Measurements from ENCODE around the gene TCEAL9.
A peak's percentile ranks its signal among the peaks of the same experiment; 100 is the strongest.

The TCEAL9 gene

GRCh38 chrX:103344606-103345005 is 11.7 kb upstream of the TCEAL9 start:
- DNase-seq, result no peak
- no peaks in the 10 kb centered on the region for H3K27me3 ChIP-seq (ENCODE audit: insufficient read depth, low read length)
- no peak overlapping the region for H4K12ac ChIP-seq (ENCODE audit: low read depth, low read length)
- H3K4ac ChIP-seq (ENCODE audit: low read depth, low read length), result no peak overlapping the region
- H2BK120ac ChIP-seq (ENCODE audit: insufficient read depth, low read length, poor library complexity), result no peak overlapping the region
- H4K8ac ChIP-seq (ENCODE audit: low read depth, low read length), result no peak overlapping the region
- no peak overlapping the region for H3K18ac ChIP-seq (ENCODE audit: low read length)
- H3K79me2 ChIP-seq (ENCODE audit: control insufficient read depth, insufficient read depth, low read length, poor library complexity), result no peaks in the 10 kb centered on the region
- no peak overlapping the region for H3K14ac ChIP-seq (ENCODE audit: low read length)
- no peak overlapping the region for H3K9ac ChIP-seq (ENCODE audit: low read length)
- H2AK5ac ChIP-seq (ENCODE audit: low read length), result no peak overlapping the region
- H3K4me2 ChIP-seq (ENCODE audit: low read length), result no peak overlapping the region
- no peaks in the 10 kb centered on the region for H3K36me3 ChIP-seq (ENCODE audit: control insufficient read depth in 1 of 2, insufficient read depth in 2 of 2, low read length in 2 of 2)
- H2AFZ ChIP-seq (ENCODE audit: insufficient read depth, low read length, poor library complexity), result no peak overlapping the region
- no peak overlapping the region for H2BK12ac ChIP-seq (ENCODE audit: low read length)
- H3K9me3 ChIP-seq (ENCODE audit: insufficient read depth, low read depth, low read length), result no peaks in the 10 kb centered on the region
- peaks cover 0 to 2% of the 10 kb centered on the region in 2 experiments for H3K4me1 ChIP-seq (ENCODE audit: control insufficient read depth in 1 of 2, insufficient read depth in 2 of 2, low read length in 2 of 2)
- H3K79me1 ChIP-seq (ENCODE audit: low read length), result no peaks in the 10 kb centered on the region
- H3K4me3 ChIP-seq (ENCODE audit: low read depth, low read length), result no peak overlapping the region
- no peak overlapping the region for H4K91ac ChIP-seq (ENCODE audit: low read depth, low read length)
- no CpG with 5 or more reads among the region's 2 CpGs for WGBS (ENCODE audit: extremely low coverage, insufficient coverage, insufficient read length)
- no peak overlapping the region for H3K27ac ChIP-seq (ENCODE audit: low read depth, low read length)
- H3K23ac ChIP-seq (ENCODE audit: low read length), result no peak overlapping the region
- H2BK5ac ChIP-seq (ENCODE audit: low read depth, low read length, poor library complexity), result no peak overlapping the region

DNA sequence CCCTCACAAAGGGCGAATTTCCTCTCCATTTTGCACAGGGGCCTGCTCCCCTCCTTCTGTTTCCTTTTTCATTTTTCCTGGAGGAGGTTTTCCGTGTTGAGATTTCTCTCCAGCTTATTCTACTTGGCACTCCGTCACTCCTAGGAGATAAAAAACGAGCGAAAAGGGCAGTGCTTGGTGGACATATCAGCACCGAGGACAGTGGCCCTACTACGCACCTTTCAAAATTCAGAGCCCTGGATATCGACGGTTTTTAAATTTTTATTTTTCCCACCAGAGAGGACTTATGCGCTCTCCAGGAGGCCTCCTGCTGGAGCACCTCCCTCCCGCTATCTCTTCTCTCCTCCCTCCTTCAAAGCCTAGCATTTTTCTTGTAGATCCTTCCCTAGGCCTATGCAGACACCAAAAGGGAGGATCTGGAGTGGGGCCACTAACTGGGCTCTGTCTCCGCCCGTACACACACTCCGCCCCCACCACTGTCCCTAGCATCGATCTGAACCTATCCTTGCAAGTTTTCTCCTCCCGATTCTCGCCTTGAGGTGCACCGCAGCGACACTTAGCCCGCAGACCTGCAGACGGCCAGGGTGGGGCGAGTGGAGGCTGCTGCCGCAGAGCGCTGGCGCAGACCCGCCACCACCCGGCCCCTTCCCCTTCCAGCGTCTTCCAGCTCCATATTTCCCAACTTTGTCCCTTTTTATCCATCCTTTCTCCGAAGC is 8.5 kb upstream of the TCEAL9 start:
- no peak overlapping the region for H2BK12ac ChIP-seq (ENCODE audit: low read length)
- no peak overlapping the region for H3K4ac ChIP-seq (ENCODE audit: low read depth, low read length)
- no peaks in the 10 kb centered on the region for H3K27me3 ChIP-seq (ENCODE audit: insufficient read depth, low read length)
- H3K9me3 ChIP-seq (ENCODE audit: insufficient read depth, low read depth, low read length), result no peaks in the 10 kb centered on the region
- no peak overlapping the region for H4K8ac ChIP-seq (ENCODE audit: low read depth, low read length)
- peaks cover 3 to 6% of the 10 kb centered on the region in 2 experiments for H3K4me1 ChIP-seq (ENCODE audit: control insufficient read depth in 1 of 2, insufficient read depth in 2 of 2, low read length in 2 of 2)
- H3K4me2 ChIP-seq (ENCODE audit: low read length), result peak overlapping the region; percentile 2
- no peak overlapping the region for H3K18ac ChIP-seq (ENCODE audit: low read length)
- DNase-seq, result no peak
- no peak overlapping the region for H3K9ac ChIP-seq (ENCODE audit: low read length)
- no peak overlapping the region for H2BK5ac ChIP-seq (ENCODE audit: low read depth, low read length, poor library complexity)
- no peak overlapping the region for H2BK120ac ChIP-seq (ENCODE audit: insufficient read depth, low read length, poor library complexity)
- H3K36me3 ChIP-seq (ENCODE audit: control insufficient read depth in 1 of 2, insufficient read depth in 2 of 2, low read length in 2 of 2), result no peaks in the 10 kb centered on the region
- H3K79me1 ChIP-seq (ENCODE audit: low read length), result no peaks in the 10 kb centered on the region
- no peak overlapping the region for H3K4me3 ChIP-seq (ENCODE audit: low read depth, low read length)
- H2AFZ ChIP-seq (ENCODE audit: insufficient read depth, low read length, poor library complexity), result no peak overlapping the region
- H4K91ac ChIP-seq (ENCODE audit: low read depth, low read length), result no peak overlapping the region
- no peak overlapping the region for H4K12ac ChIP-seq (ENCODE audit: low read depth, low read length)
- H3K79me2 ChIP-seq (ENCODE audit: control insufficient read depth, insufficient read depth, low read length, poor library complexity), result no peaks in the 10 kb centered on the region
- no peak overlapping the region for H3K14ac ChIP-seq (ENCODE audit: low read length)
- no peak overlapping the region for H3K27ac ChIP-seq (ENCODE audit: low read depth, low read length)
- WGBS (ENCODE audit: extremely low coverage, insufficient coverage, insufficient read length), result no CpG with 5 or more reads among the region's 29 CpGs
- no peak overlapping the region for H2AK5ac ChIP-seq (ENCODE audit: low read length)
- no peak overlapping the region for H3K23ac ChIP-seq (ENCODE audit: low read length)

- H4K91ac ChIP-seq (ENCODE audit: low read depth, low read length), result peak overlapping the region; percentile 83
- H3K9me3 ChIP-seq (ENCODE audit: insufficient read depth, low read depth, low read length), result no peaks in the 10 kb centered on the region
- peaks cover 9% of the 10 kb centered on the region for H3K79me1 ChIP-seq (ENCODE audit: low read length)
- H3K4me2 ChIP-seq (ENCODE audit: low read length), result peak overlapping the region; percentile 52
- H2BK5ac ChIP-seq (ENCODE audit: low read depth, low read length, poor library complexity), result peak overlapping the region; percentile 70
- H3K27me3 ChIP-seq (ENCODE audit: insufficient read depth, low read length), result no peaks in the 10 kb centered on the region
- no peaks in the 10 kb centered on the region for H3K4me1 ChIP-seq (ENCODE audit: control insufficient read depth in 1 of 2, insufficient read depth in 2 of 2, low read length in 2 of 2)
- H3K4me3 ChIP-seq (ENCODE audit: low read depth, low read length), result peak overlapping the region; percentile 90
- H3K36me3 ChIP-seq (ENCODE audit: control insufficient read depth in 1 of 2, insufficient read depth in 2 of 2, low read length in 2 of 2), result no peaks in the 10 kb centered on the region
- no peak for DNase-seq
- no peak overlapping the region for H3K23ac ChIP-seq (ENCODE audit: low read length)
- peak overlapping the region; percentile 99 for H3K4ac ChIP-seq (ENCODE audit: low read depth, low read length)
- peak overlapping the region; percentile 22 for H4K8ac ChIP-seq (ENCODE audit: low read depth, low read length)
- H2BK120ac ChIP-seq (ENCODE audit: insufficient read depth, low read length, poor library complexity), result peak overlapping the region; percentile 57
- peak overlapping the region; percentile 89 for H3K27ac ChIP-seq (ENCODE audit: low read depth, low read length)
- no peak overlapping the region for H2BK12ac ChIP-seq (ENCODE audit: low read length)
- no peak overlapping the region for H2AK5ac ChIP-seq (ENCODE audit: low read length)
- no peak overlapping the region for H3K14ac ChIP-seq (ENCODE audit: low read length)
- H2AFZ ChIP-seq (ENCODE audit: insufficient read depth, low read length, poor library complexity), result no peak overlapping the region
- H3K79me2 ChIP-seq (ENCODE audit: control insufficient read depth, insufficient read depth, low read length, poor library complexity), result peaks cover 7% of the 10 kb centered on the region
- no peak overlapping the region for H3K18ac ChIP-seq (ENCODE audit: low read length)
- peak overlapping the region; percentile 98 for H3K9ac ChIP-seq (ENCODE audit: low read length)
- peak overlapping the region; percentile 8 for H4K12ac ChIP-seq (ENCODE audit: low read depth, low read length)
- no CpG with 5 or more reads among the region's 13 CpGs for WGBS (ENCODE audit: extremely low coverage, insufficient coverage, insufficient read length)
These were observed 552 bp downstream of the TCEAL9 start for GRCh38 chrX:103356858-103357257.

DNA sequence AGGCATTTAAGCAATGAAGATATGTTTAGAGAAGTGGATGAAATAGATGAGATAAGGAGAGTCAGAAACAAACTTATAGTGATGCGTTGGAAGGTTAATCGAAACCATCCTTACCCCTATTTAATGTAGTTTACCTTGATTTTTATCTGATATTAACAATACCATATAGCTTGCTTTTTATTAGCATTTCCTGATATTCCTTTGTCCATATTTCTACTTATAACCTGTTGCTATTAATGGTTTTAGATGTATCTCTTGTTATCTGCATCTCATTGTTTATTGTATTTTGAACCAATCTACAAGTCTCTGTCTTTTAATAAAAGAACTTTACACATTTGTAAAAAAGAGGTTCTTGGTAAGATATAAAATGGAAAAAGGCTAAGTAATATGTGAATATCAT is 1.6 kb downstream of the TCEAL9 start:
- Histone ChIP-seq H2BK5ac (ENCODE audit: low read depth, low read length, poor library complexity) (no peak overlapping the region), H3K79me1 (ENCODE audit: low read length) (peaks cover 9% of the 10 kb centered on the region), H3K23ac (ENCODE audit: low read length) (no peak overlapping the region), H3K9me3 (ENCODE audit: insufficient read depth, low read depth, low read length) (no peaks in the 10 kb centered on the region), H3K4me3 (ENCODE audit: low read depth, low read length) (no peak overlapping the region), H2BK120ac (ENCODE audit: insufficient read depth, low read length, poor library complexity) (no peak overlapping the region), H3K18ac (ENCODE audit: low read length) (no peak overlapping the region), H3K14ac (ENCODE audit: low read length) (no peak overlapping the region), H3K4me2 (ENCODE audit: low read length) (peak overlapping the region; percentile 45), H3K36me3 (ENCODE audit: control insufficient read depth in 1 of 2, insufficient read depth in 2 of 2, low read length in 2 of 2) (no peaks in the 10 kb centered on the region), H3K79me2 (ENCODE audit: control insufficient read depth, insufficient read depth, low read length, poor library complexity) (peaks cover 7% of the 10 kb centered on the region), H3K27me3 (ENCODE audit: insufficient read depth, low read length) (no peaks in the 10 kb centered on the region), H2AK5ac (ENCODE audit: low read length) (no peak overlapping the region), H4K12ac (ENCODE audit: low read depth, low read length) (no peak overlapping the region), H3K4ac (ENCODE audit: low read depth, low read length) (no peak overlapping the region), H4K91ac (ENCODE audit: low read depth, low read length) (no peak overlapping the region), H3K27ac (ENCODE audit: low read depth, low read length) (no peak overlapping the region), H3K9ac (ENCODE audit: low read length) (no peak overlapping the region), H4K8ac (ENCODE audit: low read depth, low read length) (no peak overlapping the region), H3K4me1 (ENCODE audit: control insufficient read depth in 1 of 2, insufficient read depth in 2 of 2, low read length in 2 of 2) (no peaks in the 10 kb centered on the region), H2AFZ (ENCODE audit: insufficient read depth, low read length, poor library complexity) (no peak overlapping the region), H2BK12ac (ENCODE audit: low read length) (no peak overlapping the region)
- no peak for DNase-seq
- WGBS (ENCODE audit: extremely low coverage, insufficient coverage, insufficient read length), result no CpG with 5 or more reads among the region's 2 CpGs

Data from trophoblast cell (in vitro differentiated cells and primary cell).